A673 (cell line): Measurements from ENCODE around the gene TSEN15. TPM values are rescaled to one million over a fixed set of nuclear protein-coding genes. Genes with fewer than 3 reads are reported as not detected.

ENCODE experiments used
- BruUV-seq: library from RNA; stranded (reverse); fragments of 400-500 nt; replicated peaks from 2 replicates; lab custom pipeline; 2021; lab: Mats Ljungman, UMichigan
- CTCF ChIA-PET: fragments of 300-600 bp; sonication (Branson Sonifier 250); formaldehyde crosslinking; loops from one replicate; lab custom pipeline; 2022; ENCODE audit warnings: antibody characterized with exemption; lab: Charles Lee
- POLR2A ChIA-PET: fragments of 300-600 bp; sonication (Branson Sonifier 250); formaldehyde crosslinking; loops from one replicate; lab custom pipeline; 2022; ENCODE audit warnings: antibody characterized with exemption; ENCODE audit not compliant: low non-redundant PET; lab: Charles Lee
- DNase-seq: peaks from one replicate; pipeline ENCODE4 v3.0.0-alpha.2; 2015; ENCODE audit warnings: low spot score
- H3K27ac ChIP-seq: fragments of 200-600 bp; sonication (generic); 2 replicates; pipeline ENCODE4 v1.5.1; 2016; ENCODE audit warnings: mixed run types, low read depth, mild to moderate bottlenecking, mixed read lengths, antibody characterized with exemption, low read length; ENCODE audit not compliant: poor library complexity, severe bottlenecking
- H3K27me3 ChIP-seq: fragments of 200-600 bp; sonication (generic); replicated peaks from 2 replicates; pipeline ENCODE4 v1.6.1; 2017; ENCODE audit warnings: mixed run types, low read depth, mild to moderate bottlenecking, mixed read lengths, antibody characterized with exemption, low read length; ENCODE audit not compliant: insufficient read depth, poor library complexity
- H3K36me3 ChIP-seq: fragments of 200-600 bp; sonication (generic); 2 replicates; pipeline ENCODE4 v1.6.1; 2016; ENCODE audit warnings: mixed run types, mild to moderate bottlenecking, mixed read lengths, antibody characterized with exemption, low read length; ENCODE audit not compliant: insufficient read depth, poor library complexity, severe bottlenecking
- H3K4me1 ChIP-seq: fragments of 200-600 bp; sonication (generic); 2 replicates; pipeline ENCODE4 v1.6.1; 2017; ENCODE audit warnings: mixed run types, mild to moderate bottlenecking, mixed read lengths, antibody characterized with exemption, low read length; ENCODE audit not compliant: insufficient read depth, poor library complexity, severe bottlenecking
- H3K4me3 ChIP-seq: fragments of 200-600 bp; sonication (generic); 2 replicates; pipeline ENCODE4 v1.5.1; 2016; ENCODE audit warnings: low read depth, mixed run types, mild to moderate bottlenecking, mixed read lengths, low read length; ENCODE audit not compliant: poor library complexity, severe bottlenecking
- H3K9me3 ChIP-seq: fragments of 200-600 bp; sonication (generic); 2 replicates; pipeline ENCODE4 v1.6.1; 2016; ENCODE audit warnings: mixed run types, low read depth, mild to moderate bottlenecking, mixed read lengths, antibody characterized with exemption, low read length; ENCODE audit not compliant: poor library complexity, severe bottlenecking
- CTCF ChIP-seq: fragments of 300-800, 200-600 bp; sonication (generic); conservative IDR thresholded peaks from 2 replicates; pipeline ENCODE4 v1.5.1; 2017; ENCODE audit warnings: low read depth, mild to moderate bottlenecking, antibody characterized with exemption, low read length, moderate library complexity, mixed read lengths
- EZH2 ChIP-seq: fragments of 200-600 bp; sonication (generic); IDR thresholded peaks from 2 replicates; pipeline ENCODE4 v1.6.1; 2017; ENCODE audit warnings: borderline replicate concordance, low read depth, mild to moderate bottlenecking, mixed read lengths, antibody characterized with exemption, low read length; ENCODE audit not compliant: poor library complexity, severe bottlenecking
- intact Hi-C: fragments of 100-400 bp; cut with micrococcal nuclease; formaldehyde crosslinking; loops from one replicate; pipeline ENCODE4 v1.10.0; 2022; ENCODE audit not compliant: unreplicated experiment
- total RNA-seq: library from RNA; stranded (reverse); gene quantifications from 2 replicates; pipeline ENCODE4 v1.2.3, GENCODE V29; 2021

The TSEN15 gene
- total RNA-seq, 1 experiment from 2014 or later, result 57.0 TPM

- Histone ChIP-seq H3K36me3 (no peaks in the 10 kb centered on the region), H3K4me1 (peaks cover 66% of the 10 kb centered on the region), H3K27me3 (no peaks in the 10 kb centered on the region), H3K27ac (peak overlapping the region; percentile 81), H3K9me3 (no peaks in the 10 kb centered on the region), H3K4me3 (no peak overlapping the region)
- no peak for DNase-seq
- TF ChIP-seq EZH2 (no peak), CTCF (no peak)
- ChIA-PET CTCF (no interaction called here), POLR2A (no interaction called here)
- BruUV-seq, result no TSS peak
- intact Hi-C loops, result no loop called here
Measured at GRCh38 chr1:184032930-184033418, 18.6 kb upstream of the TSEN15 start.

GRCh38 chr1:184033711-184034167, 17.8 kb upstream of the TSEN15 start:
- no peaks in the 10 kb centered on the region for H3K36me3 ChIP-seq
- no TSS peak for BruUV-seq

GRCh38 chr1:184034761-184035379, 16.7 kb upstream of the TSEN15 start:
- H3K4me1 ChIP-seq, result peaks cover 49% of the 10 kb centered on the region
- TF ChIP-seq CTCF, result no peak
- no peak for TF ChIP-seq EZH2
- peak overlapping the region; percentile 90 for H3K27ac ChIP-seq
- no peaks in the 10 kb centered on the region for H3K27me3 ChIP-seq
- ChIA-PET CTCF (no interaction called here), POLR2A (interaction anchor here (0.5 kb wide), 1 partner anchor 517 kb away, joined by 3 read pairs; no protein-coding TSS in a partner anchor)
- no peaks in the 10 kb centered on the region for H3K36me3 ChIP-seq
- H3K4me3 ChIP-seq, result no peak overlapping the region
- intact Hi-C loops, result loop anchor here (5.0 kb wide), 2 partner anchors 103 to 398 kb away; partner anchors contain the start of gene ARPC5
- BruUV-seq, result no TSS peak
- H3K9me3 ChIP-seq, result no peaks in the 10 kb centered on the region
- DNase-seq, result no peak

More at GRCh38 chr1:184033711-184034167, 17.8 kb upstream of the TSEN15 start:
- intact Hi-C loops, result no loop called here
- Histone ChIP-seq H3K27ac (peak overlapping the region; percentile 81), H3K4me1 (peaks cover 61% of the 10 kb centered on the region), H3K27me3 (no peaks in the 10 kb centered on the region), H3K4me3 (no peak overlapping the region), H3K9me3 (no peaks in the 10 kb centered on the region)
- DNase-seq, result no peak
- ChIA-PET POLR2A (no interaction called here), CTCF (no interaction called here)
- TF ChIP-seq CTCF (no peak), EZH2 (no peak)
